Uterus (tissue), 2 donors: ENCODE measurements around the gene NUP93.

ENCODE experiments used
- POLR2A ChIP-seq, 2 donors: fragments of 450-650 bp; IDR thresholded peaks; one replicate each; pipeline ENCODE4 v1.6.1; 2016; ENCODE audit warnings: antibody characterized with exemption in 2 of 2, mild to moderate bottlenecking in 1 of 2, moderate library complexity in 1 of 2
- TF ChIP-seq, protein P1 (sequence below), 4 experiments: fragments of 200-600 bp in 2 of 4; fragments of 450-650 bp in 2 of 4; sonication (generic) in 2 of 4; IDR thresholded peaks; one replicate each; pipeline ENCODE4 v1.5.1; 2016 to 2019; ENCODE audit warnings: antibody characterized with exemption in 4 of 4, mild to moderate bottlenecking in 2 of 4, moderate library complexity in 1 of 4

DNA sequence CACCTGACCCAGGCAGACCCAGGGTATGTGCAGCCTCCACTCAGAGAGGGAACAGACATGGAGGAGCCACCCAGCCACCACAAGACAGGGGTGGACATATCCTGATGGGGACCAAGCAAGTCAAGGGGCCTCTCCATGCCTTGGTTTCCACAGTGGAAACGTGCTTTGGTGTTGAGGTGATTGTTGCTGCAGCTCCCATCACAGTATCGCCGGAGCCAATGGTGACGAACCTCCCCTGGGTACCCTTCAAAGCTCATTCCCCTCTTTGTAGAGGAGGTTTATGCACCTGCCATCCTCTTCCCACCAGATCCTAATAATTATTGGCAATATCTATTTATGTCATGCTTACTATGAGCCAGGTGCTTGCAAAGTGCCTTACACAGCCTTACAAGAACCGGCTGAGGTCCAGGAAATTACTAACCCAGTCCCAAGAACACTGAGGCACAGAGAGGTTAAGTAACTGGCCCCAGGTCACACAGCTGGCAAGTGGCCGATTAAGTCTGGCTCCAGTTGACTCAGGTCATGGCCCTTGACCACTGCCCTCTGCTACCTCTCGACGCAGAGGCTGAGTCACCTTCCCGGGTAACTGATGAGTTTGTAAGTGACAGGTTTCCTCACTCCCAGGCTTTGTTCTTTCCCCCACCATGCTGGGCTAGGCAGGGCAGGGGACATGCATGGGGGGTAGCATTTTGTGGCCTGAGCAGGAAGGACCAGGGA is 155.7 kb downstream of the NUP93 start:
- no peak for TF ChIP-seq POLR2A (IDR thresholded peaks at IDR 0.05)
- TF ChIP-seq, protein P1, sequence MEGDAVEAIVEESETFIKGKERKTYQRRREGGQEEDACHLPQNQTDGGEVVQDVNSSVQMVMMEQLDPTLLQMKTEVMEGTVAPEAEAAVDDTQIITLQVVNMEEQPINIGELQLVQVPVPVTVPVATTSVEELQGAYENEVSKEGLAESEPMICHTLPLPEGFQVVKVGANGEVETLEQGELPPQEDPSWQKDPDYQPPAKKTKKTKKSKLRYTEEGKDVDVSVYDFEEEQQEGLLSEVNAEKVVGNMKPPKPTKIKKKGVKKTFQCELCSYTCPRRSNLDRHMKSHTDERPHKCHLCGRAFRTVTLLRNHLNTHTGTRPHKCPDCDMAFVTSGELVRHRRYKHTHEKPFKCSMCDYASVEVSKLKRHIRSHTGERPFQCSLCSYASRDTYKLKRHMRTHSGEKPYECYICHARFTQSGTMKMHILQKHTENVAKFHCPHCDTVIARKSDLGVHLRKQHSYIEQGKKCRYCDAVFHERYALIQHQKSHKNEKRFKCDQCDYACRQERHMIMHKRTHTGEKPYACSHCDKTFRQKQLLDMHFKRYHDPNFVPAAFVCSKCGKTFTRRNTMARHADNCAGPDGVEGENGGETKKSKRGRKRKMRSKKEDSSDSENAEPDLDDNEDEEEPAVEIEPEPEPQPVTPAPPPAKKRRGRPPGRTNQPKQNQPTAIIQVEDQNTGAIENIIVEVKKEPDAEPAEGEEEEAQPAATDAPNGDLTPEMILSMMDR (IDR thresholded peaks at IDR 0.05): no peak
